K562 (cell line): Measurements from ENCODE around the gene C1orf198. TPM values are rescaled to one million over a fixed set of nuclear protein-coding genes. Genes with fewer than 3 reads are reported as not detected.

ENCODE experiments used
- CHCHD3 ChIP-seq: fragments of 250-450 bp; sonication (Bioruptor Pico); IDR thresholded peaks from 2 replicates; pipeline ENCODE4 v2.1.2; 2022; ENCODE audit warnings: mild to moderate bottlenecking
- DLX4 ChIP-seq: fragments of 250-450 bp; sonication (Bioruptor Pico); IDR thresholded peaks from 2 replicates; pipeline ENCODE4 v1.6.1; 2021; ENCODE audit warnings: mild to moderate bottlenecking
- NCOA1 ChIP-seq: fragments of 450-650 bp; IDR thresholded peaks from 2 replicates; pipeline ENCODE4 v1.6.1; 2016; ENCODE audit warnings: low read depth
- ZNF398 ChIP-seq: fragments of 250-450 bp; sonication (Bioruptor Pico); IDR thresholded peaks from 2 replicates; pipeline ENCODE4 v1.8.0; 2021; ENCODE audit warnings: moderate library complexity, mild to moderate bottlenecking, inconsistent platforms
- polyA plus RNA-seq, 8 experiments: library from polyadenylated mRNA; depleted of rRNA in 4 of 8; stranded (reverse) in 5 of 8; unstranded in 3 of 8; fragments of >200 nt; fragmentation: Nextera tagmentation in 2 of 8; fragmentation: Illumina TruSeq in 1 of 8; extraction: Ambion mirVana in 2 of 8; extraction: Trizol in 1 of 8; gene quantifications; 2 replicates each; pipeline versions ENCODE4 v1.2.1 to v1.2.3, GENCODE V29; 2011 to 2014; ENCODE audit warnings: inconsistent platforms in 1 of 8, missing spikeins in 1 of 8
- total RNA-seq, 7 experiments: library from RNA; depleted of rRNA in 6 of 7; stranded (reverse); fragments of >200 nt in 6 of 7; fragmentation: Illumina TruSeq in 2 of 7; extraction: Trizol in 2 of 7; gene quantifications; 2 replicates each; pipeline versions ENCODE4 v1.2.1 to v1.2.3, GENCODE V29; 2011 to 2021; ENCODE audit warnings: low replicate concordance in 1 of 7
- TF ChIP-seq, protein P1 (sequence below): sonication (generic); formaldehyde crosslinking; IDR thresholded peaks from 2 replicates; pipeline ENCODE4 v1.8.0; 2023; ENCODE audit warnings: missing genetic modification reagents, mild to moderate bottlenecking, borderline replicate concordance

Gene C1orf198
- total and polyA plus RNA-seq, 9 of the 15 experiments (the other 6 are each of a cell fraction or from before 2014, with no cell fraction given): 2.0 to 15.1 (median 10.4) TPM

GRCh38 chr1:230913496-230913895, 45.2 kb upstream of the C1orf198 start (continued):
- TF ChIP-seq, protein P1, sequence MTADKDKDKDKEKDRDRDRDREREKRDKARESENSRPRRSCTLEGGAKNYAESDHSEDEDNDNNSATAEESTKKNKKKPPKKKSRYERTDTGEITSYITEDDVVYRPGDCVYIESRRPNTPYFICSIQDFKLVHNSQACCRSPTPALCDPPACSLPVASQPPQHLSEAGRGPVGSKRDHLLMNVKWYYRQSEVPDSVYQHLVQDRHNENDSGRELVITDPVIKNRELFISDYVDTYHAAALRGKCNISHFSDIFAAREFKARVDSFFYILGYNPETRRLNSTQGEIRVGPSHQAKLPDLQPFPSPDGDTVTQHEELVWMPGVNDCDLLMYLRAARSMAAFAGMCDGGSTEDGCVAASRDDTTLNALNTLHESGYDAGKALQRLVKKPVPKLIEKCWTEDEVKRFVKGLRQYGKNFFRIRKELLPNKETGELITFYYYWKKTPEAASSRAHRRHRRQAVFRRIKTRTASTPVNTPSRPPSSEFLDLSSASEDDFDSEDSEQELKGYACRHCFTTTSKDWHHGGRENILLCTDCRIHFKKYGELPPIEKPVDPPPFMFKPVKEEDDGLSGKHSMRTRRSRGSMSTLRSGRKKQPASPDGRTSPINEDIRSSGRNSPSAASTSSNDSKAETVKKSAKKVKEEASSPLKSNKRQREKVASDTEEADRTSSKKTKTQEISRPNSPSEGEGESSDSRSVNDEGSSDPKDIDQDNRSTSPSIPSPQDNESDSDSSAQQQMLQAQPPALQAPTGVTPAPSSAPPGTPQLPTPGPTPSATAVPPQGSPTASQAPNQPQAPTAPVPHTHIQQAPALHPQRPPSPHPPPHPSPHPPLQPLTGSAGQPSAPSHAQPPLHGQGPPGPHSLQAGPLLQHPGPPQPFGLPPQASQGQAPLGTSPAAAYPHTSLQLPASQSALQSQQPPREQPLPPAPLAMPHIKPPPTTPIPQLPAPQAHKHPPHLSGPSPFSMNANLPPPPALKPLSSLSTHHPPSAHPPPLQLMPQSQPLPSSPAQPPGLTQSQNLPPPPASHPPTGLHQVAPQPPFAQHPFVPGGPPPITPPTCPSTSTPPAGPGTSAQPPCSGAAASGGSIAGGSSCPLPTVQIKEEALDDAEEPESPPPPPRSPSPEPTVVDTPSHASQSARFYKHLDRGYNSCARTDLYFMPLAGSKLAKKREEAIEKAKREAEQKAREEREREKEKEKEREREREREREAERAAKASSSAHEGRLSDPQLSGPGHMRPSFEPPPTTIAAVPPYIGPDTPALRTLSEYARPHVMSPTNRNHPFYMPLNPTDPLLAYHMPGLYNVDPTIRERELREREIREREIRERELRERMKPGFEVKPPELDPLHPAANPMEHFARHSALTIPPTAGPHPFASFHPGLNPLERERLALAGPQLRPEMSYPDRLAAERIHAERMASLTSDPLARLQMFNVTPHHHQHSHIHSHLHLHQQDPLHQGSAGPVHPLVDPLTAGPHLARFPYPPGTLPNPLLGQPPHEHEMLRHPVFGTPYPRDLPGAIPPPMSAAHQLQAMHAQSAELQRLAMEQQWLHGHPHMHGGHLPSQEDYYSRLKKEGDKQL: no peak
- TF ChIP-seq DLX4 (CRISPR knock-in tag): no peak
- no peak for TF ChIP-seq CHCHD3
- no peak for TF ChIP-seq ZNF398 (CRISPR knock-in tag)
- TF ChIP-seq NCOA1: no peak
